ENCODE data around the gene PPIP5K2. TPM values are rescaled to one million over a fixed set of nuclear protein-coding genes. Genes with fewer than 3 reads are reported as not detected.
"Not testable (repeated sequence)": the region's sequence is repeated elsewhere in the genome, so short reads cannot be mapped to it uniquely, and the experiment has no call there.

The PPIP5K2 gene
- 10 to 100 TPM; 77.8 to 84.0 TPM for total RNA-seq

GRCh38 chr5:103119765-103120606 is at the start of gene PPIP5K2, which contains the start of gene GIN1:
PPIP5K2 (plus strand) TSS chr5:103120301; CDS start chr5:103129590, 9,289 bp downstream.
GIN1 (minus strand) TSS chr5:103120138; CDS start chr5:103108707, 11,431 bp downstream.
- Mint-ChIP-seq H3K9me3 (no peaks in the 10 kb centered on the region), H3K4me1 (peaks cover 35% of the 10 kb centered on the region), H3K36me3 (peaks cover 13% of the 10 kb centered on the region), H3K27ac (peak within 1 kb of the TSS; percentile 99), H3K4me3 (peak within 1 kb of the TSS; percentile 97), H3K27me3 (no peaks in the 10 kb centered on the region)
- DNase-seq: peak; percentile 95

- not testable (repeated sequence) for H3K4me3 Mint-ChIP-seq, H3K4me1 Mint-ChIP-seq, H3K36me3 Mint-ChIP-seq, DNase-seq, H3K27me3 Mint-ChIP-seq, H3K27ac Mint-ChIP-seq
- peaks cover 48% of the 10 kb centered on the region for H3K9me3 Mint-ChIP-seq
Measured at GRCh38 chr5:103073500-103073899, 46.6 kb upstream of the PPIP5K2 start.

GRCh38 chr5:103075442-103075841 is 44.7 kb upstream of the PPIP5K2 start:
- H3K36me3 Mint-ChIP-seq: peaks cover 1% of the 10 kb centered on the region
- H3K9me3 Mint-ChIP-seq: peaks cover 54% of the 10 kb centered on the region
- DNase-seq: no peak
- peaks cover 9% of the 10 kb centered on the region for H3K27me3 Mint-ChIP-seq
- H3K4me1 Mint-ChIP-seq: no peaks in the 10 kb centered on the region
- H3K4me3 Mint-ChIP-seq: no peak overlapping the region
- H3K27ac Mint-ChIP-seq: no peak overlapping the region

GRCh38 chr5:103079796-103080195 is 40.3 kb upstream of the PPIP5K2 start:
- Mint-ChIP-seq H3K4me3 (no peak overlapping the region), H3K4me1 (no peaks in the 10 kb centered on the region), H3K36me3 (peaks cover 8% of the 10 kb centered on the region), H3K27me3 (no peaks in the 10 kb centered on the region), H3K27ac (no peak overlapping the region), H3K9me3 (peaks cover 73% of the 10 kb centered on the region)
- DNase-seq: no peak

- Mint-ChIP-seq H3K4me1 (no peaks in the 10 kb centered on the region), H3K36me3 (peaks cover 52% of the 10 kb centered on the region), H3K4me3 (no peak overlapping the region), H3K9me3 (peaks cover 40% of the 10 kb centered on the region), H3K27ac (no peak overlapping the region), H3K27me3 (no peaks in the 10 kb centered on the region)
- DNase-seq: no peak
Measured at GRCh38 chr5:103086547-103086946, 33.6 kb upstream of the PPIP5K2 start.

- Mint-ChIP-seq H3K4me1 (no peaks in the 10 kb centered on the region), H3K4me3 (no peak overlapping the region), H3K36me3 (peaks cover 55% of the 10 kb centered on the region), H3K9me3 (peaks cover 14% of the 10 kb centered on the region), H3K27ac (no peak overlapping the region), H3K27me3 (no peaks in the 10 kb centered on the region)
- no peak for DNase-seq
Measured at GRCh38 chr5:103089272-103089671, 30.8 kb upstream of the PPIP5K2 start.

- Mint-ChIP-seq H3K27me3 (no peaks in the 10 kb centered on the region), H3K4me1 (no peaks in the 10 kb centered on the region), H3K9me3 (peaks cover 8% of the 10 kb centered on the region), H3K27ac (no peak overlapping the region), H3K4me3 (no peak overlapping the region), H3K36me3 (peaks cover 46% of the 10 kb centered on the region)
- no peak for DNase-seq
Measured at GRCh38 chr5:103090791-103091190, 29.3 kb upstream of the PPIP5K2 start.

GRCh38 chr5:103092676-103093075 is 27.4 kb upstream of the PPIP5K2 start:
- Mint-ChIP-seq H3K9me3 (no peaks in the 10 kb centered on the region), H3K4me3 (no peak overlapping the region), H3K4me1 (no peaks in the 10 kb centered on the region), H3K27ac (no peak overlapping the region), H3K27me3 (no peaks in the 10 kb centered on the region), H3K36me3 (peaks cover 39% of the 10 kb centered on the region)
- DNase-seq: no peak

- Mint-ChIP-seq H3K9me3 (no peaks in the 10 kb centered on the region), H3K4me1 (no peaks in the 10 kb centered on the region), H3K4me3 (no peak overlapping the region), H3K27me3 (no peaks in the 10 kb centered on the region), H3K36me3 (peaks cover 31% of the 10 kb centered on the region), H3K27ac (no peak overlapping the region)
- DNase-seq: no peak
Measured at GRCh38 chr5:103093727-103094126, 26.4 kb upstream of the PPIP5K2 start.

GRCh38 chr5:103094737-103095136 is 25.4 kb upstream of the PPIP5K2 start:
- Mint-ChIP-seq H3K9me3 (no peaks in the 10 kb centered on the region), H3K27me3 (no peaks in the 10 kb centered on the region), H3K4me3 (no peak overlapping the region), H3K4me1 (no peaks in the 10 kb centered on the region), H3K27ac (no peak overlapping the region), H3K36me3 (peaks cover 25% of the 10 kb centered on the region)
- DNase-seq: no peak

- H3K27me3 Mint-ChIP-seq: no peaks in the 10 kb centered on the region
- H3K9me3 Mint-ChIP-seq: no peaks in the 10 kb centered on the region
- H3K27ac Mint-ChIP-seq: no peak overlapping the region
- peaks cover 14% of the 10 kb centered on the region for H3K36me3 Mint-ChIP-seq
- H3K4me1 Mint-ChIP-seq: no peaks in the 10 kb centered on the region
- no peak overlapping the region for H3K4me3 Mint-ChIP-seq
- DNase-seq: no peak
Measured at GRCh38 chr5:103098993-103099392, 21.1 kb upstream of the PPIP5K2 start.

GRCh38 chr5:103101079-103101750 is 18.9 kb upstream of the PPIP5K2 start:
- H3K36me3 Mint-ChIP-seq: peaks cover 15% of the 10 kb centered on the region

GRCh38 chr5:103102234-103102633 is 17.9 kb upstream of the PPIP5K2 start:
- no peak overlapping the region for H3K27ac Mint-ChIP-seq
- no peaks in the 10 kb centered on the region for H3K27me3 Mint-ChIP-seq
- no peak for DNase-seq
- no peaks in the 10 kb centered on the region for H3K9me3 Mint-ChIP-seq
- peaks cover 11% of the 10 kb centered on the region for H3K36me3 Mint-ChIP-seq
- no peaks in the 10 kb centered on the region for H3K4me1 Mint-ChIP-seq
- no peak overlapping the region for H3K4me3 Mint-ChIP-seq

More at GRCh38 chr5:103101079-103101750, 18.9 kb upstream of the PPIP5K2 start:
- H3K4me1 Mint-ChIP-seq: no peaks in the 10 kb centered on the region
- no peak overlapping the region for H3K27ac Mint-ChIP-seq
- no peak overlapping the region for H3K4me3 Mint-ChIP-seq
- no peaks in the 10 kb centered on the region for H3K27me3 Mint-ChIP-seq
- no peaks in the 10 kb centered on the region for H3K9me3 Mint-ChIP-seq
- no peak for DNase-seq

- Mint-ChIP-seq H3K4me3 (no peak overlapping the region), H3K4me1 (peaks cover 29% of the 10 kb centered on the region), H3K27me3 (no peaks in the 10 kb centered on the region), H3K36me3 (peaks cover 15% of the 10 kb centered on the region), H3K9me3 (peaks cover 6% of the 10 kb centered on the region), H3K27ac (no peak overlapping the region)
- no peak for DNase-seq
Measured at GRCh38 chr5:103108086-103108485, 12.0 kb upstream of the PPIP5K2 start.

GRCh38 chr5:103109277-103109676 is 10.8 kb upstream of the PPIP5K2 start:
- no peak overlapping the region for H3K4me3 Mint-ChIP-seq
- H3K27ac Mint-ChIP-seq: no peak overlapping the region
- peaks cover 8% of the 10 kb centered on the region for H3K9me3 Mint-ChIP-seq
- peaks cover 17% of the 10 kb centered on the region for H3K36me3 Mint-ChIP-seq
- no peak for DNase-seq
- peaks cover 34% of the 10 kb centered on the region for H3K4me1 Mint-ChIP-seq
- no peaks in the 10 kb centered on the region for H3K27me3 Mint-ChIP-seq

Measured in activated naive CD8-positive, alpha-beta T cell treated with anti-CD3 and anti-CD28 coated beads for 36 hours (primary cell).